ENCODE data around the gene NATD1.
"Not testable (repeated sequence)": the region's sequence is repeated elsewhere in the genome, so short reads cannot be mapped to it uniquely, and the experiment has no call there.

The NATD1 gene

GRCh38 chr17:21228845-21229244, 24.4 kb downstream of the NATD1 start:
- Histone ChIP-seq H3K4me1 (peaks cover 0 to 3% (median 0%) of the 10 kb centered on the region in 10 experiments; a peak in 1 of 20 replicates), H3K36me3 (peaks cover 0 to 9% (median 4%) of the 10 kb centered on the region in 11 experiments; a peak in 7 of 22 replicates), H4K20me1 (peaks cover 0 to 3% (median 0%) of the 10 kb centered on the region in 11 experiments; a peak in 2 of 22 replicates), H3K9me3 (replicated peaks in 1 of 11) (peaks cover 0 to 21% (median 7%) of the 10 kb centered on the region in 11 experiments; a peak in 12 of 22 replicates), H3K4me3 (no peak overlapping the region), H3K4me2 (no peak overlapping the region), H3K27ac (no peak overlapping the region), H3K9ac (no peak overlapping the region), H3K27me3 (no peaks in the 10 kb centered on the region)
- TF ChIP-seq Cebpa-rat (IDR thresholded peaks at IDR 0.05) = no peak

- no peaks in the 10 kb centered on the region for H3K4me1 ChIP-seq
- no peaks in the 10 kb centered on the region for H3K27me3 ChIP-seq
- H3K9ac ChIP-seq = no peak overlapping the region
- no peak for TF ChIP-seq Cebpa-rat (IDR thresholded peaks at IDR 0.05)
- H3K4me3 ChIP-seq = no peak overlapping the region
- H3K4me2 ChIP-seq = no peak overlapping the region
- no peak overlapping the region for H3K27ac ChIP-seq
- peaks cover 0 to 15% (median 5%) of the 10 kb centered on the region in 11 experiments; a peak in 10 of 22 replicates for H3K36me3 ChIP-seq
- H3K9me3 ChIP-seq (replicated peaks in 1 of 11) = peaks cover 0 to 16% (median 7%) of the 10 kb centered on the region in 11 experiments; a peak in 12 of 22 replicates
- H4K20me1 ChIP-seq = peaks cover 0 to 3% (median 0%) of the 10 kb centered on the region in 11 experiments; a peak in 2 of 22 replicates
Measured at GRCh38 chr17:21228111-21228510, 25.1 kb downstream of the NATD1 start.

DNA sequence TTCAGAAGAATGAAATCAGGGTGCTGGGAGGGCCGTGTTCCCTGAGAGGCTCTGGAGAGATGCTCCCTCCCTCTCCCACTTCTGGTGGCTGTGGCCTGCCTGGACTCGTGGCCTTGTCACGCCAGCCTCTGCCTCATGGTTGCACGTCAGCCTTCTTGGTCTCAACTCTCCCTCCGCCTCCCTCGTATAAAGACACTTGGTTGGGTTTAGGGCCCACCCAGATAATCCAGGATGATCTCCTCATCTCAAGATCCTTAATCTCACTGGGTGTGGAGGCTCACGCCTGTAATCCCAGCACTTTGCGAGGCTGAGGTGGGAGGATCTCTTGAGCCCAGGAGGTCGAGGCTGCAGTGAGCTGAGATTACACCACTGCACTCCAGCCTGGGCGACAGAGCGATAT, 25.9 kb downstream of the NATD1 start:
- not testable (repeated sequence) for H3K4me3 ChIP-seq, H3K27ac ChIP-seq, H4K20me1 ChIP-seq, H3K4me1 ChIP-seq, H3K9ac ChIP-seq, H3K27me3 ChIP-seq, H3K4me2 ChIP-seq
- H3K9me3 ChIP-seq (replicated peaks in 1 of 11) = peaks cover 0 to 10% (median 7%) of the 10 kb centered on the region in 11 experiments; a peak in 17 of 22 replicates
- peaks cover 5 to 23% (median 13%) of the 10 kb centered on the region in 11 experiments; a peak in 18 of 22 replicates for H3K36me3 ChIP-seq

- no peaks in the 10 kb centered on the region for H3K27me3 ChIP-seq
- peaks cover 0 to 15% (median 6%) of the 10 kb centered on the region in 10 experiments; a peak in 10 of 20 replicates for H3K4me1 ChIP-seq
- H3K27ac ChIP-seq = no peak overlapping the region
- H3K4me2 ChIP-seq = no peak overlapping the region
- H3K9ac ChIP-seq = no peak overlapping the region
- H3K36me3 ChIP-seq = peaks cover 22 to 39% (median 29%) of the 10 kb centered on the region in 11 experiments; a peak in 21 of 22 replicates
- H3K4me3 ChIP-seq = no peak overlapping the region
- H4K20me1 ChIP-seq = peaks cover 0 to 13% (median 0%) of the 10 kb centered on the region in 11 experiments; a peak in 3 of 22 replicates
- H3K9me3 ChIP-seq (replicated peaks in 1 of 11) = peaks cover 0 to 16% (median 8%) of the 10 kb centered on the region in 11 experiments; a peak in 12 of 22 replicates
- no peak for TF ChIP-seq Cebpa-rat (IDR thresholded peaks at IDR 0.05)
Measured at GRCh38 chr17:21223086-21223485, 30.1 kb downstream of the NATD1 start.

DNA sequence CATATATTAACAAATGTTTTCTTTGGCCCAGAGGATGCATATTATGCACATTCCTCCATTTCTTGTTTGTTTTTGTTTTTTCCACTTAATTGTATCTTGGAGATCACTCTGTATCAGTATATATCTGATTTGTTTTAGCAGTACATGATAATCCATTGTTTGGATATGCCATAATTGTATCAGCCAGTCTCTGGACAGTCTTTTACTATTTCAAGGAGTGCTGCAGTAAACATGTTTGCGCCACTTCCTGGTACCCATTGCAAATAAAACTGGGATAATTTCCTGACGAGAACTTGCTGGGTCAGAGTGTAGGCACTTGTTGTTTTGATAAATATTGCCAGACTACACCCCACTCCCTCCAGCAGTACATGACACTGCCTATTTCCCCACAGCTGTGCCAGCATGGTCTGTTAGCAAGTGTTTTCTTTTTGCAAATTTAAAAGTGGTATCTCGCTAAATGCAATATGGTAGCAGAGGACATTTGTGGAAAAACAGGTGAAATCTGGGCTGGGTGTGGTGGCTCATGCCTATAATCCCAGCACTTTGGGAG, 34.3 kb downstream of the NATD1 start:
- Histone ChIP-seq H3K36me3 (peaks cover 22 to 49% (median 30%) of the 10 kb centered on the region in 11 experiments; a peak in 21 of 22 replicates), H3K9ac (no peak overlapping the region), H3K4me3 (no peak overlapping the region), H3K27ac (no peak overlapping the region), H3K27me3 (no peaks in the 10 kb centered on the region), H3K4me2 (peak overlapping the region in 4 of 11 experiments; percentile 18 to 52 (median 34); a peak in 6 of 22 replicates), H3K9me3 (replicated peaks in 1 of 11) (peaks cover 0 to 16% (median 8%) of the 10 kb centered on the region in 11 experiments; a peak in 12 of 22 replicates), H4K20me1 (peaks cover 0 to 20% (median 0%) of the 10 kb centered on the region in 11 experiments; a peak in 3 of 22 replicates), H3K4me1 (peaks cover 15 to 40% (median 24%) of the 10 kb centered on the region in 10 experiments)
- TF ChIP-seq Cebpa-rat (IDR thresholded peaks at IDR 0.05) = no peak

GRCh38 chr17:21218101-21218500, 35.1 kb downstream of the NATD1 start:
- H3K4me1 ChIP-seq = peaks cover 16 to 40% (median 24%) of the 10 kb centered on the region in 10 experiments
- no peak overlapping the region for H3K9ac ChIP-seq
- no peak for TF ChIP-seq Cebpa-rat (IDR thresholded peaks at IDR 0.05)
- peaks cover 0 to 16% (median 8%) of the 10 kb centered on the region in 11 experiments; a peak in 12 of 22 replicates for H3K9me3 ChIP-seq (replicated peaks in 1 of 11)
- H3K27ac ChIP-seq = no peak overlapping the region
- no peaks in the 10 kb centered on the region for H3K27me3 ChIP-seq
- no peak overlapping the region for H3K4me3 ChIP-seq
- peaks cover 0 to 26% (median 6%) of the 10 kb centered on the region in 11 experiments; a peak in 14 of 22 replicates for H4K20me1 ChIP-seq
- peaks cover 21 to 41% (median 27%) of the 10 kb centered on the region in 11 experiments; a peak in 21 of 22 replicates for H3K36me3 ChIP-seq
- H3K4me2 ChIP-seq = no peak overlapping the region; a peak in 1 of 22 replicates

GRCh38 chr17:21217346-21217745, 35.9 kb downstream of the NATD1 start:
- Histone ChIP-seq H3K27ac (no peak overlapping the region), H3K36me3 (peaks cover 14 to 34% (median 22%) of the 10 kb centered on the region in 11 experiments; a peak in 21 of 22 replicates), H3K4me1 (peaks cover 23 to 46% (median 32%) of the 10 kb centered on the region in 10 experiments), H3K9me3 (replicated peaks in 1 of 11) (peaks cover 0 to 14% (median 6%) of the 10 kb centered on the region in 11 experiments; a peak in 12 of 22 replicates), H3K4me2 (no peak overlapping the region), H3K27me3 (no peaks in the 10 kb centered on the region), H4K20me1 (peaks cover 7 to 34% (median 13%) of the 10 kb centered on the region in 11 experiments; a peak in 21 of 22 replicates), H3K9ac (no peak overlapping the region), H3K4me3 (no peak overlapping the region)
- no peak for TF ChIP-seq Cebpa-rat (IDR thresholded peaks at IDR 0.05)

- H3K9me3 ChIP-seq (replicated peaks in 1 of 11) = no peaks in the 10 kb centered on the region; a peak in 1 of 22 replicates
- TF ChIP-seq Cebpa-rat (IDR thresholded peaks at IDR 0.05) = no peak
- no peaks in the 10 kb centered on the region for H3K27me3 ChIP-seq
- peaks cover 6 to 33% (median 20%) of the 10 kb centered on the region in 11 experiments; a peak in 20 of 22 replicates for H3K36me3 ChIP-seq
- H3K4me1 ChIP-seq = peaks cover 37 to 60% (median 46%) of the 10 kb centered on the region in 10 experiments
- H4K20me1 ChIP-seq = peaks cover 21 to 48% (median 28%) of the 10 kb centered on the region in 11 experiments
- no peak overlapping the region for H3K27ac ChIP-seq
- peak overlapping the region; percentile 90 to 98 (median 94) for H3K4me2 ChIP-seq
- peak overlapping the region in 1 of 10 experiments; percentile 100; a peak in 1 of 20 replicates for H3K4me3 ChIP-seq
- peak overlapping the region in 4 of 11 experiments; percentile 96 to 100 (median 96); a peak in 5 of 22 replicates for H3K9ac ChIP-seq
Measured at GRCh38 chr17:21215935-21216334, 37.3 kb downstream of the NATD1 start.

Data from BLaER1 treated with 17β-estradiol and CSF1 and Interleukin-3, amounts not matched to agents 10 nM and 100 nM (cell line).